Motor neuron (in vitro differentiated cells): Measurements from ENCODE around the gene PPP2R2C. TPM values are rescaled to one million over a fixed set of nuclear protein-coding genes. Genes with fewer than 3 reads are reported as not detected.

Experiments used
- ATAC-seq, 8 experiments: fragments of 200-7000 bp; cut with Tn5 transposase; replicated peaks in 6 of 8; 2 replicates each; pipeline ENCODE4 v1.8.0; 2021; ENCODE audit warnings: mild to moderate bottlenecking in 8 of 8, moderate library complexity in 8 of 8
- H3K27ac ChIP-seq, 2 donors: fragments of 250-450 bp; sonication (Bioruptor Pico); 2 replicates each; pipeline ENCODE4 v1.9.0; 2021; ENCODE audit warnings: antibody characterized with exemption in 2 of 2, mild to moderate bottlenecking in 2 of 2, moderate library complexity in 1 of 2
- H3K4me1 ChIP-seq, 2 donors: fragments of 250-450 bp; sonication (Bioruptor Pico); replicated peaks in 1 of 2; 2 replicates each; pipeline ENCODE4 v1.6.1; 2021; ENCODE audit warnings: antibody characterized with exemption in 2 of 2, mild to moderate bottlenecking in 2 of 2, moderate library complexity in 1 of 2
- H3K4me3 ChIP-seq, 5 donors: fragments of 250-450 bp; sonication (Bioruptor Pico); 2 replicates each; pipeline ENCODE4 v1.9.0; 2021; ENCODE audit warnings: antibody characterized with exemption in 5 of 5, mild to moderate bottlenecking in 5 of 5, moderate library complexity in 4 of 5
- WGBS, 10 experiments: fragments of 450-650 bp; shearing (Covaris generic); methylation state at CpG; one replicate each; pipeline ENCODE4 v1.0.0; 2022; 5-methylcytosine and 5-hydroxymethylcytosine counted together
- in situ Hi-C, 9 experiments: fragments of 400-800 bp; cut with MboI; loops; one replicate each; pipeline ENCODE4 v1.15.0; 2021; ENCODE audit warnings: low sequenced_read_pairs in 9 of 9, low pct_unique_long_range_greater_than_20kb in 2 of 9; ENCODE audit not compliant: unreplicated experiment in 9 of 9
- total RNA-seq, 8 experiments: library from RNA; unstranded; fragments of 300-600 nt; gene quantifications; 2 replicates each; pipeline versions ENCODE4 v1.2.3 to v1.2.4, GENCODE V29; 2022

The PPP2R2C gene
- total RNA-seq, 8 experiments from 2014 or later = 0.24 to 32.4 (median 4.9) TPM

- in situ Hi-C loops = no loop called here
- H3K4me3 ChIP-seq = no peak overlapping the region
- peaks cover 48 to 51% of the 10 kb centered on the region in 2 donors for H3K4me1 ChIP-seq
- WGBS, 10 experiments = 51 to 90% (median 69%) methylated on average over 8 to 12 of the region's 22 CpGs; no CpG with 5 or more reads in 6 of the 10 experiments
- H3K27ac ChIP-seq = no peak overlapping the region
- ATAC-seq = no peak
Measured at GRCh38 chr4:6447672-6448171, 24.7 kb downstream of the PPP2R2C start.

GRCh38 chr4:6446538-6447451 is 25.6 kb downstream of the PPP2R2C start:
- in situ Hi-C loops = no loop called here
- peak in 5 of 8 experiments; percentile 78 to 85 (median 82) for ATAC-seq

GRCh38 chr4:6446130-6446482 is 26.3 kb downstream of the PPP2R2C start:
- peak overlapping the region in 1 of 2 donors; percentile 75 for H3K27ac ChIP-seq
- ATAC-seq = no peak
- in situ Hi-C loops = no loop called here
- no peak overlapping the region for H3K4me3 ChIP-seq
- peaks cover 44% of the 10 kb centered on the region in 2 donors for H3K4me1 ChIP-seq
- WGBS, 10 experiments = 38 to 100% (median 84%) methylated on average over 1 to 7 of the region's 14 CpGs; no CpG with 5 or more reads in 2 of the 10 experiments

More at GRCh38 chr4:6446538-6447451, 25.6 kb downstream of the PPP2R2C start:
- WGBS, 10 experiments = 27 to 87% (median 40%) methylated on average over 1 to 10 of the region's 22 CpGs; no CpG with 5 or more reads in 4 of the 10 experiments
- H3K4me3 ChIP-seq = no peak overlapping the region
- H3K4me1 ChIP-seq = peaks cover 48 to 50% of the 10 kb centered on the region in 2 donors
- peak overlapping the region; percentile 61 to 75 for H3K27ac ChIP-seq

- Histone ChIP-seq H3K4me3 (no peak overlapping the region), H3K4me1 (peaks cover 42 to 44% of the 10 kb centered on the region in 2 donors), H3K27ac (peak overlapping the region in 1 of 2 donors; percentile 75)
- 0 to 94% (median 80%) methylated on average over 1 to 4 of the region's 5 CpGs; no CpG with 5 or more reads in 3 of the 10 experiments for WGBS, 10 experiments
- in situ Hi-C loops = no loop called here
- ATAC-seq = peak in 2 of 8 experiments; percentile 59 to 69
Measured at GRCh38 chr4:6445403-6446129, 26.8 kb downstream of the PPP2R2C start.

GRCh38 chr4:6444582-6444981 is 27.8 kb downstream of the PPP2R2C start:
- in situ Hi-C loops = no loop called here
- no peak for ATAC-seq
- no peak overlapping the region for H3K4me3 ChIP-seq
- H3K27ac ChIP-seq = no peak overlapping the region
- peaks cover 42 to 45% of the 10 kb centered on the region in 2 donors for H3K4me1 ChIP-seq
- 50 to 93% (median 75%) methylated on average over 1 to 6 of the region's 6 CpGs; no CpG with 5 or more reads in 3 of the 10 experiments for WGBS, 10 experiments

GRCh38 chr4:6443035-6444023 is 29.1 kb downstream of the PPP2R2C start:
- no peak overlapping the region for H3K4me3 ChIP-seq
- no peak overlapping the region for H3K27ac ChIP-seq
- in situ Hi-C loops = no loop called here
- peak in 2 of 8 experiments; percentile 22 to 54 for ATAC-seq
- 66 to 100% (median 74%) methylated on average over 1 to 8 of the region's 21 CpGs; no CpG with 5 or more reads in 5 of the 10 experiments for WGBS, 10 experiments
- peaks cover 36 to 41% of the 10 kb centered on the region in 2 donors for H3K4me1 ChIP-seq

GRCh38 chr4:6442555-6442954 is 29.9 kb downstream of the PPP2R2C start:
- WGBS, 10 experiments = 60 to 100% (median 97%) methylated on average over 1 to 3 of the region's 8 CpGs; no CpG with 5 or more reads in 6 of the 10 experiments
- ATAC-seq = no peak
- H3K4me1 ChIP-seq = peaks cover 29 to 39% of the 10 kb centered on the region in 2 donors
- in situ Hi-C loops = no loop called here
- H3K4me3 ChIP-seq = no peak overlapping the region
- H3K27ac ChIP-seq = no peak overlapping the region

- peaks cover 21 to 32% of the 10 kb centered on the region in 2 donors for H3K4me1 ChIP-seq
Measured at GRCh38 chr4:6441758-6442157, 30.7 kb downstream of the PPP2R2C start.

GRCh38 chr4:6441202-6441582 is 31.2 kb downstream of the PPP2R2C start:
- in situ Hi-C loops = no loop called here

More at GRCh38 chr4:6441758-6442157, 30.7 kb downstream of the PPP2R2C start:
- 60 to 94% (median 80%) methylated on average over 1 to 3 of the region's 7 CpGs; no CpG with 5 or more reads in 6 of the 10 experiments for WGBS, 10 experiments
- no peak for ATAC-seq
- H3K4me3 ChIP-seq = no peak overlapping the region
- H3K27ac ChIP-seq = no peak overlapping the region
- in situ Hi-C loops = no loop called here

GRCh38 chr4:6440506-6441201 is 31.8 kb downstream of the PPP2R2C start:
- in situ Hi-C loops = no loop called here
- no peak overlapping the region for H3K4me3 ChIP-seq
- no peak overlapping the region for H3K27ac ChIP-seq
- 33 to 100% (median 50%) methylated on average over 1 to 2 of the region's 8 CpGs; no CpG with 5 or more reads in 5 of the 10 experiments for WGBS, 10 experiments
- ATAC-seq = no peak
- H3K4me1 ChIP-seq = peaks cover 10 to 22% of the 10 kb centered on the region in 2 donors

More at GRCh38 chr4:6441202-6441582, 31.2 kb downstream of the PPP2R2C start:
- no peak for ATAC-seq
- WGBS, 10 experiments = 50 to 70% methylated on average over 2 of the region's 6 CpGs; no CpG with 5 or more reads in 8 of the 10 experiments
- H3K4me1 ChIP-seq = peaks cover 15 to 26% of the 10 kb centered on the region in 2 donors
- H3K4me3 ChIP-seq = no peak overlapping the region
- H3K27ac ChIP-seq = no peak overlapping the region

- peaks cover 4 to 22% of the 10 kb centered on the region in 2 donors for H3K4me1 ChIP-seq
- no peak overlapping the region for H3K27ac ChIP-seq
- peak in 5 of 8 experiments; percentile 49 to 69 (median 58) for ATAC-seq
- 10 to 100% (median 71%) methylated on average over 2 to 6 of the region's 6 CpGs; no CpG with 5 or more reads in 2 of the 10 experiments for WGBS, 10 experiments
- H3K4me3 ChIP-seq = no peak overlapping the region
- in situ Hi-C loops = no loop called here
Measured at GRCh38 chr4:6439120-6439762, 33.2 kb downstream of the PPP2R2C start.
